GM19467 (cell line): Measurements from ENCODE around the gene RDH8.

Experiments
- ATAC-seq: cut with Tn5 transposase; IDR thresholded peaks from one replicate; pipeline ENCODE4 v1.9.1; 2021; ENCODE audit warnings: mild to moderate bottlenecking, moderate library complexity; ENCODE audit not compliant: unreplicated experiment

Gene RDH8

GRCh38 chr19:10013316-10013715 is at the start of gene RDH8:
Gene RDH8 (plus strand): TSS chr19:10013483. CDS start chr19:10013498, 15 bp downstream.
- ATAC-seq, result no peak

DNA sequence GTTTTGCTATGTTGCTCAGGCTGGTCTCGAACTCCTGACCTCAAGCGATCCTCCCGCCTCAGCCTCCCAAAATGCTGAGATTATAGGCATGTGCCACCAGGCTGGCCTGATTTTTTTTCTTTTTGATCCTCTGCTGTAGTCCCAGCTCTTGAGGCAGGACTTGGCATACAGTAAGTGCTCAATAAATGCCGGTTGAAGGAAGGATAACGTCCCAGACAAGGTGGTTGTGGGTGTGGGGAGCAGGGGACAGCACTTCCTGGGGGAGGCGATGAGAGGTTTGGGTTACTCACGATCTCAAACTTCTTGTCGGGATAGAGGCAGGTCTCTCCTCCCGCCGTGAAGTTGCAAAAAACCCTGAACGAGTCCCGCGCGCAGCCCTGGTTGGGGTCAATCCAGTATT is 47.3 kb upstream of the RDH8 start:
- ATAC-seq, result no peak

GRCh38 chr19:9966448-9966847 is 46.8 kb upstream of the RDH8 start:
- ATAC-seq, result no peak

DNA sequence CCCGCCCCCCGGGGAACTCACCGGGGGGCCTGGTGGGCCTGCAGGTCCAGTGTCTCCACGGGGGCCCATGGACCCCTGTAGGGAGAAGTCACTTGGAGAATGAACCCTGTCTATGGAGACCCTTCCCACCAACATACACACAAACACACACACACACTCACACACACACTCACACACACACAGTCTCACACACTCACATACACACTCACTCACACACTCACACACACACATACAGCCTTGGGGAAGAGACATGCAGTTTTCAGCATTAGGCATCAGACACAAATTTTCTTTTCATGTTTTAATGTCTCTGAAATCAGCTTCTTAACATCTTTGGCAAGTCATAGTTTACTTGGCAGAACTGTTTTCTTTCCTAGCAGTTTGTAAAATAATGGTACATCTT is 46.0 kb upstream of the RDH8 start:
- ATAC-seq, result no peak

GRCh38 chr19:9968820-9969687 is 44.2 kb upstream of the RDH8 start:
- ATAC-seq, result no peak

DNA sequence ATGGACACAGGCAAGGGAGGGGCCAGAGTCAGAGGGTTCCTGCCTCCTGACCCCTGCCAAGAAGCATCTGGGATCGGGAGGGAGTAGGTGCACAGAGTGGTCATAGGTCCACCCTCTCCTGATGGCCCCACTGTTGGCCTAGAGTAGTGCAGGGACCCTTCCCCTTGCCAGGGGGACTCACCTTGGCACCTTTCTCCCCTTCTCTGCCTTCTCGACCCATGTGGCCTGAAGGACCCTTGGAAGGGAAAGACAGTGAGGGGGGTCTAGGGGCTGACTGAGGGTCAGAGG is 43.7 kb upstream of the RDH8 start:
- no peak for ATAC-seq

GRCh38 chr19:9970481-9970880 is 42.8 kb upstream of the RDH8 start:
- ATAC-seq, result no peak

DNA sequence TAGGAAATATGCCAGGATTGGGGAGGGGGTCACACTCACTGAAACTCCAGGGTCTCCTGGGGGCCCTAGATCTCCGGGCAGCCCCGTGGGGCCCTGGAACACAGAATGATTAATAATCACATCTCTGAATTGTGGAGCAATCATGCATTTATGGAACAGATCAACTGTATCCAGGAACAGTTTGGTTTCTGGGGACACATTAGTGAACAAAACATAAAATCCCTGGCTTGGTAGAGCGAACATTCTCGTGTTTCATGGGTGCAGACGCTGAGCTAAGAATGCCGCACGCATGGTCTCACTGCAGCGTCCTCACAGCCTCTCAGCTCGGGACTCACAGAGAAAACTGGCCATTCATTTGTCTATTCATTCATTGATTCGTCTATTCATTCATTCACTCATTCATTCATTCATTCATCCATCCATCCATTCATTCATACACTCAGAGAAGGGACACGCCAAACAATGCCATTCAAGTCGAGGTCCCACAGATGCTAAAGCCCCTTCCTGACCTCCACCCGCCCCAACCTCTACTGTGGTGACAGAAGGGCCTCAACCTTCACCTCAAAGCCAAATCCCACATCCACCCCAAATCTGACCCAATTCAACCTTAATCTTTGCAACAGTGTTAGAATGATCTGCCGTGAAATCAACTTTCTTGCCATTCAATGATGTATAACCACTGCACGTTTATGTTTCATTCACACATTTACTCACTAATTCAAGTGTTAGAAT is 42.0 kb upstream of the RDH8 start:
- no peak for ATAC-seq

DNA sequence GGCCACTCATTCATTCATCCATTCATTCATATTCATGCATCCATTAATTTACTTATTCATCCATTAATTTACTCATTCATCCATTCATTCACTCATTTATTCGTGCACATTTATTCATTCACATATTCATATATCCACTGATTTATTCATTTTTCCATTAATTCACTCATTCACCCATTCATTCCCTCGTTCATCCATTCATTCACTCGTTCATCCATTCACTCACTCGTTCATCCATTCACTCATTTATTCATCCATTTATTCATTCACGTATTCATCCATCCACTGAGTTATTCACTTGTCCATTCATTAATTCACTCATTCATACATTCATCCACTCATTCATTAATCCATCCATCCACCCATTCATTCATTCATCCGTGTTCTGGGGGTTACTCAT is 41.2 kb upstream of the RDH8 start:
- ATAC-seq, result no peak

GRCh38 chr19:9981406-9982260 is 31.6 kb upstream of the RDH8 start:
- ATAC-seq, result no peak

DNA sequence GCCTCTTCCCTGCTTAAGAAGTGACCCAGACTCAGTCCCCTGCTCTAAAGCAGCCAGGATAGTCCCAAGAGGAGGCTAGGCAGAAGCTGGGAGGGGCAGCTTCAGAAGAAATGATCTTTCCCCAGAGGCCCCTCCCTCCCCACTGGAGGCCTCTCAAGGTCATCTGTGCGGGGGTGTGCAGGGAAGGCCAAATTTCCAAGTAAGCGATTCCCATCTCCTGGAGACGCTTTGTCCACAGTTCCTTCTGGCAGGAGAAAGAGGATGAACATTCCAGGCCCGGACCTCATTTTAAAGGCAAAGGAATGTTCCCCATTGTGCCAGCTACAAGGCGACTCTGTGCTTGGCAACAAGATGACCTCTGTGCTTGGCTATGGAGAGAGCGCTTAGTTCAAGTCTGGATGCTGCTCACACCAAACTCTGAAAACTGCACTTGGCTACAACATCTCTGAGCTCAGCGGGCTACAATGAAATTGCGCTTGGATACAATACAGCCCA is 26.4 kb upstream of the RDH8 start:
- no peak for ATAC-seq

DNA sequence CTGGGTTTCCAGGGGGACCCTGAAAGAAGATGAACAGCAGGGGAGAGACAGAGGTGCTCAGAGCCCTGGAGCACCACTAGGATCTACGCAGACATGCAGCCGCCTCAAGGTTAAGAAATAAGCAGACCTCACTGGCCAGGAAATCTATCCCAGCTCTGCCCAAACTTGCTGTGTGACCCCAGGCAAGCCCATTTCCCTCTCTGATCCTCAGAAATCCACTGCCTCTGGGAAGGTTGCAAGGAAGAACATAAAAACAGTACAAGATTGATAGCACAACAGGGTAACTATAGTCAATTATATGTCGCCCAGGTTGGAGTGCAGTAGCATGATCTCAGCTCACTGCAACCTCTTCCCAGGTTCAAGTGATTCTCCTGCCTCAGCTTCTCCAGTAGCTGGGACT is 23.8 kb upstream of the RDH8 start:
- ATAC-seq, result no peak

DNA sequence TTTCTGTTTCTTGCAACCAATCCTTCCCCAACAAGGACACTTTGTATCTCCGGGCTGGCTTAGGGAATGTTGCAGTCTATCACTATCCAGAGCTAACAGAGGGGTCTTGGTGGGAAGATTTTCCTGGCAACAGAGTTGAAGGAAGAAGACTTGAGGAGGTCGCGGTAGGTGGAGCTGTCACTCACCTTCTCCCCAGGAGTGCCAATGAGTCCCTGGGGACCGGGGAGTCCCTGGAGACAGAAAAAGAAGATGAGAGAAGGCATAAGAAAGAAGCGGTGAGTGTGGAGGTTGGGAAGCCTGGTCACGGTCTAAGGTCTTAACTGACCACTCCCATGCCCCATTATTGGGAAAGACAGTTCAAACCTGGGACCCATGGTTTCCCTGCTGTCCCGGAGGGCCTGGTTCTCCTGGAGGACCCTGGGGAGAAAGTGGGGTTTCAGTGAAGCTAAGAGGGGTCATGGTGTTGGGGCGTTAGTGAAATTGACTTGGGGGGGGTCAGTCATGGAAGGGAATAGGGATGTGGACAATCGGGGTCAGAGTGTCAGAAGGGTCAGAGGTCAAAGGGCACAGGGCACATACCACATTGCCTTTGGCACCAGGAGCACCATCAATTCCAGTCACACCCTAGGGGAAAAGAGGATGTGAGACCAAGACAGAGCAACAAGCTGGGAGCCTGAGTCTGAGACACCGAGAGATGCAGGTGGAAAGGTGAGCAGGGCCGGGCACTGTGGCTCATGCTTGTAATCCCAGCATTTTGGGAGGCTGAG is 21.7 kb upstream of the RDH8 start:
- no peak for ATAC-seq

GRCh38 chr19:9995084-9995483 is 18.2 kb upstream of the RDH8 start:
- ATAC-seq, result no peak

GRCh38 chr19:9995999-9996398 is 17.3 kb upstream of the RDH8 start:
- ATAC-seq, result no peak

DNA sequence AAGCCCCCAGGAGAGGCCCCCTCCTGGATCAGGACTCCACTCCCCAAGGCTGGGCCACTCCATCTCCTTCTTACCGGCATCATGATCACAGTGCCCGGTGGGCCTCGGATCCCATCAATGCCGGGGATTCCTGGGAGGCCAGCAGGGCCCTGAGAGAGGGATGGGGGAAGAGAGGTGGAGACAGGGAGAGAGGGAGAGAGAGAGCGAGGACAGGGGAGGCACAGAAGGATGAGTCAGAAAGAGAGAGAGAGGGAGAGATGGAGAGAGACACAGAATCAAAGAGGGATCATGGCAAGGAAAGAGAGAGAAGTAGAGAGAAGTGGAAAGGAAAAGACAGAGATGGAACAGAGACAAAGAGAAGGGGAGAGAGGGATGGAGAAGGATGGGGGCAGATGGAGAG is 16.7 kb upstream of the RDH8 start:
- no peak for ATAC-seq

DNA sequence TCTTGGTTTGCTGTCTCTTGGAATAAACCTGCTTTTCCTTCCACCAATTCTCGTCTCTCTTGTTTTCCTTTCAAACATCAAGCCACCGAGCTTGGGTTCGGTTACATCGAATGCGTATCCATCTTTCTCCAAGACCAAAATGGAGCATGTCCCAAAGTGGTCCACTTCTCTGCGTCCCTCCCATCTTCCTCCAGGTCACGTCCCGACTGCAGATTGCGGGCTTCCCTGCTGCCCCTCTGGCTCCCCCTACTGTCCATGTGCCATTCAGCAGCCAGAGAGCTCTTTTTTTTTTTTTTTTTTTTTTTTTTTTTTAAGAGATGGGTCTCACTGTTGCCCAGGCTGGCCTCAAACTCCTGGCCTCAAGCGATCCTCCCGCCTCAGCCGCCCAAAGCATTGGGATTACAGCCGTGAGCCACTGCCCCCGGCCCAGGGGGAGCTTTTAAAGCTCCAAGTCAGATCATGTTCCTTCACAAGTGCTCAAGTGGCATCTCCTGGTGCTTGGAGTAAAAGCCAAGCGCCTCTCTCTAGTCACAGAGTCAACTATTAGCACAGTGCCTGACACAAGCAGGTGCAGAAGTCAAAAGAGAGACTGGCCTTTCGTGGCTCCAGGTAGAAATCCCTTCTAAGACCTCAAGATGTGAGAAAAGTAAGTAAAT is 13.0 kb upstream of the RDH8 start:
- no peak for ATAC-seq

GRCh38 chr19:10001899-10002298 is 11.4 kb upstream of the RDH8 start:
- no peak for ATAC-seq

- ATAC-seq, result no peak
These were observed 10.0 kb upstream of the RDH8 start for GRCh38 chr19:10003271-10003670.

DNA sequence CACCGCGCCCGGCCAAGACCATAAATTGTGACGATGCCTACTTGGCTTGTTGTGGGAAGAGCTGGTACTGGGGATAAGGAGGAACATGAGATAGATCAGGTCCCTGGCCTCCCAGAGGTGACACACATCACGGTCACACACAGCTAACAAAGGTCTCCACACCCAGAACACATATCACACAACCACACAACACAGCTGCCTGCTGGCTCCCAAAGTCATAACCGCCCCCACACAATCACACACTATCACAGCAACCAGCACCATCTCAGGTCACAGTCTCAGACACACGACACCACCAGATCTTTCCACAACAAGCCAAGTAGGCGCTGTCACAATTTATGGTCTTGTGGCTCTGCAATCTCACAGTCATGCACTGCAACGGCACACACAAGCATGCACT is 8.7 kb upstream of the RDH8 start:
- ATAC-seq, result no peak
